Thyroid gland (tissue), 4 donors: ENCODE results near the gene HMX2.

ENCODE experiments used
- POLR2A ChIP-seq, 2 donors: fragments of 450-650 bp; IDR thresholded peaks; one replicate each; pipeline ENCODE4 v1.6.1; 2017; ENCODE audit warnings: antibody characterized with exemption in 2 of 2, mild to moderate bottlenecking in 2 of 2, moderate library complexity in 1 of 2
- TF ChIP-seq, protein P1 (sequence below), 6 experiments: fragments of 200-600 bp in 3 of 6; fragments of 450-650 bp in 3 of 6; sonication (generic) in 3 of 6; IDR thresholded peaks; one replicate each; pipeline ENCODE4 v1.5.1; 2016 to 2019; ENCODE audit warnings: antibody characterized with exemption in 6 of 6, mild to moderate bottlenecking in 2 of 6, inconsistent platforms in 1 of 6, moderate library complexity in 1 of 6

DNA sequence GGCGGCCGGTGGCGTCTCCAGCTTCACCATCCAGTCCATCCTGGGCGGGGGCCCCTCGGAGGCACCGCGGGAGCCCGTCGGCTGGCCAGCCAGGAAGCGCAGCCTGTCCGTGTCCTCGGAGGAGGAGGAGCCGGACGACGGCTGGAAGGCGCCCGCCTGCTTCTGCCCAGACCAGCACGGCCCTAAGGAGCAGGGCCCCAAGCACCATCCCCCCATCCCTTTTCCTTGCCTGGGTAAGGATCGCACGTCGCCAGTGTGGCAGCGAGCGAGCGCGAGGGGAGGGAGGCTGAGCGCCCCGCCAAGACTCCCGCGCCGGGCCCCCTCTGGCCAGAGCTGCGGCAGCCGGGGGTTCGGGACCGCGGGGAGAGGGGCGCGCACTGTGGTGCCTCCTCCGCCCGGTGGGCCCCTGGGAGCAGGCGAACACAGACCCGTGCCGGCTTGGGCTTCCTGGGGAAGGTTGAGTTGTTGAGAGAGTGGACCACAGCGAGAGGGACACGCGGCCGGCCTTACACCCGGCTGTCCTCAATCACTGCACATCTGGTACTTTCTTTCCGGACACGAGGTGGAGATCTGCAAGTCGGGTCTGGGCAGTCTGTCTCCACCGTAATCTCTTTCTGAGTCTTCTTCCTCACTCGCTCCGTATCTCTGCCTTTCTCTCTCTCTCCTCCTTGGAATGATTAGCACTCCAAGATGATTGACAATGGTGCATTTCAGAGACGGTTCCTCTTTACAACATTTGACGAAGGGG lies 652 bp downstream of the HMX2 start:
- TF ChIP-seq, protein P1, sequence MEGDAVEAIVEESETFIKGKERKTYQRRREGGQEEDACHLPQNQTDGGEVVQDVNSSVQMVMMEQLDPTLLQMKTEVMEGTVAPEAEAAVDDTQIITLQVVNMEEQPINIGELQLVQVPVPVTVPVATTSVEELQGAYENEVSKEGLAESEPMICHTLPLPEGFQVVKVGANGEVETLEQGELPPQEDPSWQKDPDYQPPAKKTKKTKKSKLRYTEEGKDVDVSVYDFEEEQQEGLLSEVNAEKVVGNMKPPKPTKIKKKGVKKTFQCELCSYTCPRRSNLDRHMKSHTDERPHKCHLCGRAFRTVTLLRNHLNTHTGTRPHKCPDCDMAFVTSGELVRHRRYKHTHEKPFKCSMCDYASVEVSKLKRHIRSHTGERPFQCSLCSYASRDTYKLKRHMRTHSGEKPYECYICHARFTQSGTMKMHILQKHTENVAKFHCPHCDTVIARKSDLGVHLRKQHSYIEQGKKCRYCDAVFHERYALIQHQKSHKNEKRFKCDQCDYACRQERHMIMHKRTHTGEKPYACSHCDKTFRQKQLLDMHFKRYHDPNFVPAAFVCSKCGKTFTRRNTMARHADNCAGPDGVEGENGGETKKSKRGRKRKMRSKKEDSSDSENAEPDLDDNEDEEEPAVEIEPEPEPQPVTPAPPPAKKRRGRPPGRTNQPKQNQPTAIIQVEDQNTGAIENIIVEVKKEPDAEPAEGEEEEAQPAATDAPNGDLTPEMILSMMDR (IDR thresholded peaks at IDR 0.05) = no peak
- TF ChIP-seq POLR2A (IDR thresholded peaks at IDR 0.05) = no peak
